Peyer's patch (tissue), 4 donors: ENCODE results near the gene KRT80.

Experiments
- CTCF ChIP-seq, 6 experiments: fragments of 450-650 bp in 4 of 6; fragments of 200-600 bp in 2 of 6; sonication (generic) in 1 of 6; IDR thresholded peaks; one replicate each; pipeline ENCODE4 v1.5.1; 2017 to 2019; ENCODE audit warnings: antibody characterized with exemption in 6 of 6, mild to moderate bottlenecking in 3 of 6, moderate library complexity in 1 of 6
- POLR2A ChIP-seq, 2 donors: fragments of 450-650 bp; IDR thresholded peaks; one replicate each; pipeline ENCODE4 v1.5.1; 2017; ENCODE audit warnings: antibody characterized with exemption in 2 of 2, mild to moderate bottlenecking in 2 of 2, moderate library complexity in 2 of 2

GRCh38 chr12:52186118-52186840, 5.5 kb downstream of the KRT80 start:
- TF ChIP-seq CTCF (IDR thresholded peaks at IDR 0.05) (no peak), POLR2A (IDR thresholded peaks at IDR 0.05) (no peak)
